ENCODE results near the gene RNF207. TPM values are rescaled to one million over a fixed set of nuclear protein-coding genes. Genes with fewer than 3 reads are reported as not detected.

The RNF207 gene
- total RNA-seq, 4 donors from 2014 or later: 56.9 to 153 (median 118) TPM

DNA sequence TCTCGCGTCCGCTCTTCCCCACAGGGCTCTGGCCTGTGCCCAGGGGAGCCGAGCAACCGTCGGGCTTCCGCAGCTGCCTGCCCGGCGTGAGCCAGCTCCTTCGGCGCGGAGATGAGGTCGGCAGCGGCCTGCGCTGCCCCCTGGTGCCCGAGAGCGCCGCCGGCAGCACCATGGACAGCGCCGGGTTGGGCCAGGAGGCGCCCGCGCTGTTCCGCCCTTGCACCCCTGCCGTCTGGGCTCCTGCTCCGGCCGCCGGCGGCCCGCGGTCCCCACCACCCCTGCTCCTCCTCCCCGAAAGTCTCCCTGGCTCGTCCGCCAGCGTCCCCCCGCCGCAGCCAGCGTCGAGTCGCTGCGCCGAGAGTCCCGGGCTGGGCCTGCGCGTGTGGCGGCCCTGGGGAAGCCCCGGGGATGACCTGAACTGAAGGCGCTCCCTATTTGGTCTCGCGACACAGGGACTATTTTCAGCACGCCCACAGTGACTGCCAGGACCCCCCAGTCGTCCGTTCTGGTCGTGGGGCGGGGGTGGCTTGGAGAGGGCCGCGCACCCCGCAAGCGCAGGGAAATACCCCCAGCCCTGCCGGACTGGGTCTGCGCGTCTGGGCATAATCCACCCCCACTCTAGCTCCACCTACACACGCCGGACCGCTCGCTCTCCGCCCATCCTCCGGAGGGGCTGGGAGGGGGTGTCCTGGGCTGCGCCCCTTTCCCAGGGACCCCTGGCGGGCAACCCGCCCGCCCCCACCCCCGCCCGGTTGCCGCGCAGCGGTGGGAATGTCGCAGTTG is 39.4 kb downstream of the RNF207 start:
- Histone ChIP-seq H3K9me3 (no peaks in the 10 kb centered on the region), H3K27ac (no peak overlapping the region), H3K36me3 (no peaks in the 10 kb centered on the region), H3K4me3 (peak overlapping the region in 3 of 4 donors; percentile 7 to 23 (median 20)), H3K4me1 (peaks cover 4 to 42% (median 21%) of the 10 kb centered on the region in 4 donors), H3K27me3 (peaks cover 0 to 45% of the 10 kb centered on the region in 2 donors)
- peak; percentile 53 to 89 (median 85) for DNase-seq
- TF ChIP-seq, protein P1, sequence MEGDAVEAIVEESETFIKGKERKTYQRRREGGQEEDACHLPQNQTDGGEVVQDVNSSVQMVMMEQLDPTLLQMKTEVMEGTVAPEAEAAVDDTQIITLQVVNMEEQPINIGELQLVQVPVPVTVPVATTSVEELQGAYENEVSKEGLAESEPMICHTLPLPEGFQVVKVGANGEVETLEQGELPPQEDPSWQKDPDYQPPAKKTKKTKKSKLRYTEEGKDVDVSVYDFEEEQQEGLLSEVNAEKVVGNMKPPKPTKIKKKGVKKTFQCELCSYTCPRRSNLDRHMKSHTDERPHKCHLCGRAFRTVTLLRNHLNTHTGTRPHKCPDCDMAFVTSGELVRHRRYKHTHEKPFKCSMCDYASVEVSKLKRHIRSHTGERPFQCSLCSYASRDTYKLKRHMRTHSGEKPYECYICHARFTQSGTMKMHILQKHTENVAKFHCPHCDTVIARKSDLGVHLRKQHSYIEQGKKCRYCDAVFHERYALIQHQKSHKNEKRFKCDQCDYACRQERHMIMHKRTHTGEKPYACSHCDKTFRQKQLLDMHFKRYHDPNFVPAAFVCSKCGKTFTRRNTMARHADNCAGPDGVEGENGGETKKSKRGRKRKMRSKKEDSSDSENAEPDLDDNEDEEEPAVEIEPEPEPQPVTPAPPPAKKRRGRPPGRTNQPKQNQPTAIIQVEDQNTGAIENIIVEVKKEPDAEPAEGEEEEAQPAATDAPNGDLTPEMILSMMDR (IDR thresholded peaks at IDR 0.05): peak; percentile 48 to 97 (median 88)
- TF ChIP-seq POLR2A (IDR thresholded peaks at IDR 0.05): no peak

DNA sequence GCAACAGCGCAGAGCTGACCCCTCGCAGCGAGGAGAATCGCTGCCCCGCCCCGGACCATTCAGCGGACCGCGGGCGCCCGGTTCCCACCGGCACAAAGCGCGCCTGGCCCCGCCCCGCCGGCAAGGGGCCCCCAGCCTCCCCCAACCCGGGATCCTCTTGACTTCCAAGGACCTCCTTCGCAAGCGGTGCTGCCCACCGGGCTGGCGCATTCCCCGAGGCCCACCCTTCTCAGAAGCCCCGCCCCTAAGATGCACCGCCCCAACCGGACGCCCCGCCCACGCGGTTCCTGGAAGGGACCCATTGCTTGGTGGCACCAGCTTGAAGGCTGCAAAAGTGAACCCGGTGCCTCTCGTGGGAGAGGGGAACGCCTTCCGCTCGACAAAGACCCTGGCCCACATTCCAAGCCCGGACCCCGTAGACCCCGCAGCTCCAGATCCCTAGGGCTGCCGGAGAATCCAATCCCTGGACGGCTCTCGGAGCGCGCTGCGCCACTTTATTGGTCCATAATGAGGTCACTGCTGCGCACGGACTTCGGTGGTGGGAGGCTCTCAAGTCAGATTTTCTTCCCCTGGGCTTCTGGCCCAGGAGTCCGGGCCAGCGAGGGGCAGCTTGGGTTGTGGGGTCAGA is 40.1 kb downstream of the RNF207 start:
- peaks cover 0 to 45% of the 10 kb centered on the region in 2 donors for H3K27me3 ChIP-seq
- no peaks in the 10 kb centered on the region for H3K9me3 ChIP-seq
- TF ChIP-seq, protein P1 (IDR thresholded peaks at IDR 0.05): no peak
- TF ChIP-seq POLR2A (IDR thresholded peaks at IDR 0.05): no peak
- H3K36me3 ChIP-seq: no peaks in the 10 kb centered on the region
- H3K4me3 ChIP-seq: peak overlapping the region in 3 of 4 donors; percentile 7 to 23 (median 20)
- H3K4me1 ChIP-seq: peaks cover 4 to 43% (median 21%) of the 10 kb centered on the region in 4 donors
- H3K27ac ChIP-seq: peak overlapping the region in 1 of 4 donors; percentile 12
- DNase-seq: peak in 2 of 3 donors; percentile 67 to 75

DNA sequence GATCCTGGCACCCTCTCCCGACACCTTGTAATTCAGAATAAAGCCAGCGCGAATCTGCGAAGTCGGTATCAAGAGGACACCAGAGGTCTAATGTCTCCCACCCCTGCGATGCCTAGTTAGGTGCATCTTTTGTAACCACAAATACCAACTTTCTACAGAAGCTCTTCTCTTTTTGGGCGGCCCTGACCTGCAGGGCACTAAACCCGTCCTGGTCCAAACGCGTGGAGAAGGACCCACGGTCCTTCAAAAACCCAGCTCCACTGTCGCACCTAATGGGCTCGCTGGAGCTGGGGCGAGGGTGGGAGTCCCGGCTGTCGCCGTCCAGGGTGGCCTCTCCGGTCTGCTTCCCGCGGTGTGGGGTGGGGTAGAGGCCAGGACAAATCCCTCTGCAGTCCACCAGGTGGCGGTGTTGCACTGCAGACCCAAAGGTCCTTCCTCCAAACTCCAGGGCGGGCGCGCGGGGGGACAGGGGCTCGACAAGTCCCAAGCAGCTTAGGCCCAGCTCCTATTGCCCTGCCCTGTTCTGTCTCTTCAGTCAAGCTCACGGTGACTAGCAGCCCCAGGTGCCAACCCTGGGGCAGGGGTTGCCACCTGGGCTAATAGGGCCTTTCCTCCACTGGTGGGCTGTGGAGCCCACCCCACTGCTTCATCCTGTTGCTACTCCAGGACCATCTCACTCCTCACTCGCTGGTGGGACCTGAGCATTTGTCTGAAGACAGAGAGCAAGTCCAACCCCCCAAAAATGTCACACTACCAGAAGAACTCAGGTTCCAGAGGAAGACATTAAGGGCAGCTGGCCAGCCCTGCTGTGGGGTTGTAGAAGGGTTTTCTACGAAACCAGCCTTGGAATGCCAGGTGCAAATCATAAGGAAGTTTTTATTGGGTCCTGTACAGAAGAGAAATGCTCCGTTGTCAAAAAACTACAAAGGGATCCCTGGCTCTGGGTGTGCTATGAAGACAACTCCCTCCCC is 40.9 kb downstream of the RNF207 start:
- peak overlapping the region in 1 of 4 donors; percentile 12 for H3K27ac ChIP-seq
- DNase-seq: peak; percentile 71 to 89 (median 89)
- H3K9me3 ChIP-seq: no peaks in the 10 kb centered on the region
- H3K4me1 ChIP-seq: peaks cover 4 to 39% (median 20%) of the 10 kb centered on the region in 4 donors
- H3K27me3 ChIP-seq: peaks cover 0 to 39% of the 10 kb centered on the region in 2 donors
- no peaks in the 10 kb centered on the region for H3K36me3 ChIP-seq
- TF ChIP-seq, protein P1 (IDR thresholded peaks at IDR 0.05): peak; percentile 96 to 98 (median 97)
- peak in 1 of 2 donors; percentile 22 for TF ChIP-seq POLR2A (IDR thresholded peaks at IDR 0.05)
- peak overlapping the region in 1 of 4 donors; percentile 23 for H3K4me3 ChIP-seq

DNA sequence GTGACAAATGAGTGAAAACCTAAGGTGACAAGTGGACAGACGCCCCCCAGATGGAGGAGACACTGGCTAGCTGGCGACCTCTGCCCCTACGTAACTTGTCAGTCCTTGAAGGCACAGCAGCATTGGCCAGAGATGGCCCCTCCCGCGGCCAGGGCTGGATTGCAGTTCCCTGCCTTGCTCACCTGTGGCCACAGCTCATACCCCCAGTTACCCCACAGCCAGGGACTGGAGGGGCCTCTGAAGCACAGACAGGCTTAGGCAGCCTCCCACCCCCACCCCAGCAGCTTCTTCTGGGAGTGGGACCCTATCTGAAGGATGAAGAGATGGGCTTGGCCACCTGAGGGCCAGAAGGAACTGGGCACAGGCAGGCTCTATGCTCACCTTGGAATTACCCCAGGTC is 41.7 kb downstream of the RNF207 start:
- Histone ChIP-seq H3K27ac (peak overlapping the region in 1 of 4 donors; percentile 15), H3K36me3 (peaks cover 0 to 6% (median 0%) of the 10 kb centered on the region in 3 donors), H3K9me3 (no peaks in the 10 kb centered on the region), H3K4me3 (no peak overlapping the region), H3K27me3 (peaks cover 0 to 30% of the 10 kb centered on the region in 2 donors), H3K4me1 (peaks cover 4 to 31% (median 14%) of the 10 kb centered on the region in 4 donors)
- DNase-seq: peak in 1 of 3 donors; percentile 59
- TF ChIP-seq, protein P1 (IDR thresholded peaks at IDR 0.05): no peak
- no peak for TF ChIP-seq POLR2A (IDR thresholded peaks at IDR 0.05)
